Liver (tissue), 9 donors: ENCODE results near the gene RAD51B. TPM values are rescaled to one million over a fixed set of nuclear protein-coding genes. Genes with fewer than 3 reads are reported as not detected.

Experiments used
- DNase-seq: peaks from one replicate; pipeline ENCODE4 v3.0.0-alpha.2; 2017; ENCODE audit warnings: low spot score
- H3K27ac ChIP-seq, 2 donors: one replicate each; pipeline ENCODE4 v1.7.0; 2013; ENCODE audit warnings: inconsistent platforms in 2 of 2, low read length in 2 of 2, control low read depth in 1 of 2, low read depth in 1 of 2, mild to moderate bottlenecking in 1 of 2
- H3K27me3 ChIP-seq, 4 donors: one replicate each; pipeline versions ENCODE4 v1.6.1 to v1.7.0; 2013; ENCODE audit warnings: low read length in 3 of 4, inconsistent platforms in 1 of 4, mild to moderate bottlenecking in 1 of 4, moderate library complexity in 1 of 4; ENCODE audit not compliant: control insufficient read depth in 4 of 4, insufficient read depth in 4 of 4
- H3K36me3 ChIP-seq, 4 donors: one replicate each; pipeline versions ENCODE4 v1.6.1 to v1.7.0; 2013; ENCODE audit warnings: low read length in 3 of 4, mild to moderate bottlenecking in 3 of 4, low read depth in 1 of 4, moderate library complexity in 1 of 4; ENCODE audit not compliant: control insufficient read depth in 4 of 4, insufficient read depth in 3 of 4
- H3K4me1 ChIP-seq, 4 donors: one replicate each; pipeline versions ENCODE4 v1.6.1 to v1.7.0; 2013; ENCODE audit warnings: low read length in 3 of 4, mild to moderate bottlenecking in 3 of 4, moderate library complexity in 1 of 4; ENCODE audit not compliant: control insufficient read depth in 4 of 4, insufficient read depth in 4 of 4
- H3K4me3 ChIP-seq, 3 donors: one replicate each; pipeline versions ENCODE4 v1.6.1 to v1.7.0; 2013; ENCODE audit warnings: low read length in 3 of 3, control low read depth in 1 of 3, low read depth in 1 of 3, mild to moderate bottlenecking in 1 of 3
- H3K9ac ChIP-seq, 2 donors: one replicate each; pipeline ENCODE4 v1.7.0; 2013; ENCODE audit warnings: low read length in 2 of 2, mild to moderate bottlenecking in 2 of 2, moderate library complexity in 2 of 2, control low read depth in 1 of 2, low read depth in 1 of 2
- H3K9me3 ChIP-seq, 4 donors: one replicate each; pipeline versions ENCODE4 v1.6.1 to v1.7.0; 2013; ENCODE audit warnings: low read length in 3 of 4; ENCODE audit not compliant: control insufficient read depth in 4 of 4
- ATF3 ChIP-seq: IDR thresholded peaks from 2 replicates; pipeline ENCODE4 v1.6.1; 2016; ENCODE audit warnings: antibody characterized with exemption
- EGR1 ChIP-seq, 2 donors: IDR thresholded peaks; 2 replicates each; pipeline ENCODE4 v1.6.1; 2016 to 2018; ENCODE audit warnings: antibody characterized with exemption in 2 of 2, low read depth in 2 of 2
- FOXA1 ChIP-seq: IDR thresholded peaks from 2 replicates; pipeline ENCODE4 v1.6.1; 2016; ENCODE audit warnings: antibody characterized with exemption
- FOXA2 ChIP-seq: IDR thresholded peaks from 2 replicates; pipeline ENCODE4 v1.6.1; 2016; ENCODE audit warnings: antibody characterized with exemption
- GABPA ChIP-seq, 2 donors: IDR thresholded peaks in 1 of 2; conservative IDR thresholded peaks in 1 of 2; 2 replicates each; pipeline ENCODE4 v1.6.1; 2016; ENCODE audit warnings: antibody characterized with exemption in 2 of 2, mild to moderate bottlenecking in 1 of 2, moderate library complexity in 1 of 2
- HNF4A ChIP-seq, 2 donors: conservative IDR thresholded peaks; 2 replicates each; pipeline ENCODE4 v1.6.1; 2016; ENCODE audit warnings: antibody characterized with exemption in 2 of 2, mild to moderate bottlenecking in 2 of 2
- HNF4G ChIP-seq: IDR thresholded peaks from 2 replicates; pipeline ENCODE4 v1.6.1; 2016; ENCODE audit warnings: antibody characterized with exemption
- NR2F2 ChIP-seq: IDR thresholded peaks from 2 replicates; pipeline ENCODE4 v1.6.1; 2016; ENCODE audit warnings: antibody characterized with exemption
- RXRA ChIP-seq, 2 donors: IDR thresholded peaks; 2 replicates each; pipeline ENCODE4 v1.6.1; 2017 to 2018; ENCODE audit warnings: antibody characterized with exemption in 2 of 2, mild to moderate bottlenecking in 1 of 2
- SP1 ChIP-seq: IDR thresholded peaks from 2 replicates; pipeline ENCODE4 v1.6.1; 2018; ENCODE audit warnings: antibody characterized with exemption, mild to moderate bottlenecking
- TAF1 ChIP-seq: conservative IDR thresholded peaks from 2 replicates; pipeline ENCODE4 v1.6.1; 2016; ENCODE audit warnings: antibody characterized with exemption, mild to moderate bottlenecking
- YY1 ChIP-seq: IDR thresholded peaks from 2 replicates; pipeline ENCODE4 v1.6.1; 2016; ENCODE audit warnings: antibody characterized with exemption, mild to moderate bottlenecking
- ZBTB33 ChIP-seq: IDR thresholded peaks from 2 replicates; pipeline ENCODE4 v1.6.1; 2016; ENCODE audit warnings: antibody characterized with exemption
- WGBS: extraction: QIAGEN DNeasy Blood & Tissue Kit; methylation state at CpG from one replicate; pipeline ENCODE4 v1.1.7; 2013; 5-methylcytosine and 5-hydroxymethylcytosine counted together
- polyA plus RNA-seq, 2 donors: library from polyadenylated mRNA; stranded (reverse) in 1 of 2; unstranded in 1 of 2; fragments of 200-250 nt in 1 of 2; fragments of >200 nt in 1 of 2; fragmentation: Nextera tagmentation in 1 of 2; extraction: Ambion mirVana in 1 of 2; gene quantifications; one replicate each; pipeline versions ENCODE4 v1.2.1 to v1.2.3, GENCODE V29; 2013 to 2015
- total RNA-seq, 2 donors: library from RNA; depleted of rRNA; stranded (reverse); fragments of >200 nt; gene quantifications; one replicate each; pipeline ENCODE4 v1.2.3, GENCODE V29; 2014
- TF ChIP-seq, protein P1 (sequence below): IDR thresholded peaks from 2 replicates; pipeline ENCODE4 v1.6.1; 2016; ENCODE audit warnings: antibody characterized with exemption, mild to moderate bottlenecking
- TF ChIP-seq, protein P2 (sequence below): IDR thresholded peaks from 2 replicates; pipeline ENCODE4 v1.6.1; 2016; ENCODE audit warnings: antibody characterized with exemption
- donor health status: healthy.
- donor health status: healthy.
- donor health status: healthy.
- donor health status: healthy.
- donor health status: healthy.

Gene RAD51B
- total and polyA plus RNA-seq, 4 donors = 0.81 to 12.9 (median 2.4) TPM

- TF ChIP-seq, protein P1, sequence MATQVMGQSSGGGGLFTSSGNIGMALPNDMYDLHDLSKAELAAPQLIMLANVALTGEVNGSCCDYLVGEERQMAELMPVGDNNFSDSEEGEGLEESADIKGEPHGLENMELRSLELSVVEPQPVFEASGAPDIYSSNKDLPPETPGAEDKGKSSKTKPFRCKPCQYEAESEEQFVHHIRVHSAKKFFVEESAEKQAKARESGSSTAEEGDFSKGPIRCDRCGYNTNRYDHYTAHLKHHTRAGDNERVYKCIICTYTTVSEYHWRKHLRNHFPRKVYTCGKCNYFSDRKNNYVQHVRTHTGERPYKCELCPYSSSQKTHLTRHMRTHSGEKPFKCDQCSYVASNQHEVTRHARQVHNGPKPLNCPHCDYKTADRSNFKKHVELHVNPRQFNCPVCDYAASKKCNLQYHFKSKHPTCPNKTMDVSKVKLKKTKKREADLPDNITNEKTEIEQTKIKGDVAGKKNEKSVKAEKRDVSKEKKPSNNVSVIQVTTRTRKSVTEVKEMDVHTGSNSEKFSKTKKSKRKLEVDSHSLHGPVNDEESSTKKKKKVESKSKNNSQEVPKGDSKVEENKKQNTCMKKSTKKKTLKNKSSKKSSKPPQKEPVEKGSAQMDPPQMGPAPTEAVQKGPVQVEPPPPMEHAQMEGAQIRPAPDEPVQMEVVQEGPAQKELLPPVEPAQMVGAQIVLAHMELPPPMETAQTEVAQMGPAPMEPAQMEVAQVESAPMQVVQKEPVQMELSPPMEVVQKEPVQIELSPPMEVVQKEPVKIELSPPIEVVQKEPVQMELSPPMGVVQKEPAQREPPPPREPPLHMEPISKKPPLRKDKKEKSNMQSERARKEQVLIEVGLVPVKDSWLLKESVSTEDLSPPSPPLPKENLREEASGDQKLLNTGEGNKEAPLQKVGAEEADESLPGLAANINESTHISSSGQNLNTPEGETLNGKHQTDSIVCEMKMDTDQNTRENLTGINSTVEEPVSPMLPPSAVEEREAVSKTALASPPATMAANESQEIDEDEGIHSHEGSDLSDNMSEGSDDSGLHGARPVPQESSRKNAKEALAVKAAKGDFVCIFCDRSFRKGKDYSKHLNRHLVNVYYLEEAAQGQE = peak; percentile 83
- no peak for TF ChIP-seq FOXA1
- TF ChIP-seq FOXA2 = no peak
- TF ChIP-seq EGR1 (IDR thresholded peaks at IDR 0.05; ENCODE audit: low read depth in 2 of 2) = no peak
- peak; percentile 98 for TF ChIP-seq RXRA (IDR thresholded peaks at IDR 0.05)
- peak; percentile 52 for TF ChIP-seq ATF3
Measured at GRCh38 chr14:68757618-68758081, 938.1 kb downstream of the RAD51B start (continued).

DNA sequence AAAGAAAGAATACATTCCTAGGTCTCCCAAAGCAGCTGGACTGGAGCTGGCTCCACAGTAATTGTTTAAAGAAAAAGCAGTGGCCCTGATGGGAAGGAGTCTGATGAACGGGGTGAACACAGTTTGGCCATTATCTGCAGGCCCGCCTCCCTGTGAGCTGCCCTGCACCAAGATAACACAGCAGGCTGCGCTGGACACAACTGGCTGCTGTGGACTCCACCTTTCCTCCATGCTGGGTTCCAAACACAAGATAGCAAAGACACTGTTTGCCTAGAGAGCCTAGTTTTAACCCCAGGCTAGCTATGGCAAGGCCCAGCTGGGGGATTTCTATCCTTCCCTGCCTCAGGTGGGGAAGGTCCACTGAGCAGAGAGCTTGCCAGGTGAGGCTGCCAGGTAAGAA, 938.7 kb downstream of the RAD51B start:
- H3K9me3 ChIP-seq = no peaks in the 10 kb centered on the region
- H3K36me3 ChIP-seq = no peaks in the 10 kb centered on the region
- DNase-seq = peak; percentile 67
- H3K27ac ChIP-seq = peak overlapping the region; percentile 40 to 43
- 85% methylated on average over 3 of the region's 3 CpGs for WGBS
- no peak overlapping the region for H3K4me3 ChIP-seq
- no peaks in the 10 kb centered on the region for H3K27me3 ChIP-seq
- peaks cover 3 to 30% (median 14%) of the 10 kb centered on the region in 4 donors for H3K4me1 ChIP-seq
- no peak for TF ChIP-seq ATF3
- TF ChIP-seq GABPA (IDR thresholded peaks at IDR 0.05 in 1 of 2, conservative IDR thresholded peaks at IDR 0.05 in 1 of 2) = no peak
- TF ChIP-seq TAF1 = no peak
- no peak for TF ChIP-seq FOXA2
- TF ChIP-seq NR2F2 = no peak
- TF ChIP-seq YY1 = no peak
- no peak for TF ChIP-seq EGR1 (IDR thresholded peaks at IDR 0.05; ENCODE audit: low read depth in 2 of 2)
- TF ChIP-seq HNF4A (conservative IDR thresholded peaks at IDR 0.05) = no peak
- TF ChIP-seq RXRA (IDR thresholded peaks at IDR 0.05) = no peak
- TF ChIP-seq, protein P2, sequence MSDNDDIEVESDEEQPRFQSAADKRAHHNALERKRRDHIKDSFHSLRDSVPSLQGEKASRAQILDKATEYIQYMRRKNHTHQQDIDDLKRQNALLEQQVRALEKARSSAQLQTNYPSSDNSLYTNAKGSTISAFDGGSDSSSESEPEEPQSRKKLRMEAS = no peak
- TF ChIP-seq ZBTB33 = no peak
- TF ChIP-seq SP1 = no peak
- TF ChIP-seq, protein P1 = no peak
- no peak for TF ChIP-seq HNF4G
- TF ChIP-seq FOXA1 = no peak
- H3K9ac ChIP-seq = no peak overlapping the region
